LNCaP clone FGC (cell line): ENCODE measurements around the gene OR6K2.

Experiments
- DNase-seq: peaks from one replicate; pipeline ENCODE4 v3.0.0-alpha.2; 2011; ENCODE audit warnings: low read depth
- H3K4me3 ChIP-seq: 2 replicates; pipeline ENCODE4 v1.5.1; 2011; ENCODE audit warnings: mild to moderate bottlenecking, low read depth, low read length, control low read depth
- CTCF ChIP-seq: IDR thresholded peaks from 2 replicates; pipeline ENCODE4 v1.5.1; 2012; ENCODE audit warnings: mild to moderate bottlenecking; ENCODE audit not compliant: control insufficient read depth, insufficient read depth; ENCODE audit errors: extremely low read depth

OR6K2 gene

GRCh38 chr1:158700552-158700951 is at the start of gene OR6K2:
OR6K2 (minus strand) TSS chr1:158700652; CDS start chr1:158700652, 0 bp downstream.
- DNase-seq, result no peak
- H3K4me3 ChIP-seq, result no peak within 1 kb of the TSS

GRCh38 chr1:158735848-158736247 is 35.4 kb upstream of the OR6K2 start:
- DNase-seq, result no peak
- no peak overlapping the region for H3K4me3 ChIP-seq
- TF ChIP-seq CTCF, result no peak

More at GRCh38 chr1:158700552-158700951, at the start of gene OR6K2:
- no peak for TF ChIP-seq CTCF

GRCh38 chr1:158732524-158732923 is 32.1 kb upstream of the OR6K2 start:
- no peak overlapping the region for H3K4me3 ChIP-seq
- no peak for TF ChIP-seq CTCF
- no peak for DNase-seq

- no peak overlapping the region for H3K4me3 ChIP-seq
- TF ChIP-seq CTCF, result no peak
- no peak for DNase-seq
Measured at GRCh38 chr1:158731707-158732106, 31.3 kb upstream of the OR6K2 start.

- H3K4me3 ChIP-seq, result no peak overlapping the region
- DNase-seq, result no peak
- no peak for TF ChIP-seq CTCF
Measured at GRCh38 chr1:158730453-158730852, 30.0 kb upstream of the OR6K2 start.

GRCh38 chr1:158728510-158729225 is 28.2 kb upstream of the OR6K2 start:
- no peak for TF ChIP-seq CTCF
- H3K4me3 ChIP-seq, result no peak overlapping the region
- DNase-seq, result no peak

GRCh38 chr1:158724442-158724841 is 24.0 kb upstream of the OR6K2 start:
- H3K4me3 ChIP-seq, result no peak overlapping the region
- no peak for DNase-seq
- no peak for TF ChIP-seq CTCF
